Measurements from ENCODE around the gene DCAF11. TPM values are rescaled to one million over a fixed set of nuclear protein-coding genes. Genes with fewer than 3 reads are reported as not detected.

The DCAF11 gene
- total RNA-seq, 1 donor from 2014 or later: 85.6 TPM

DNA sequence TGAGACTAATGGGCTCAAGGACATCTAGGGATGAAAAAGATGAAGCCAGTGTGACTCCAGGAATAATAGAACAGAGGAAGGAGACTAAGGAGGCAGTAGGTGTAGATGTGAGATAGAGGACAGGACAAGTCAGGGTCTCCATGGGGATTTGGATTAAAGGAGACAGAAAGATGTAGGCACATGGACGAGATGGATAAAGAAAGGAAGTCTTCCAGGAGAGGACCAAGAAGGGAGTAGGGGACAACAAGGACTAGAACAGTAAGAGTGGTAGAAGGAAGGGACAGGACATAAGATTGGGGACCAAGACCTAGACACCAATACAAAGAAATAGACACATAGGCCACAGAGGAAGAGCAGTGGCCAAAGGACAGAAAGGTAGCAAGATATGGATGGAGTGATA lies 27.6 kb upstream of the DCAF11 start:
- peaks cover 0 to under 1% (median 0%) of the 10 kb centered on the region in 3 donors for H3K27me3 ChIP-seq (ENCODE audit: control insufficient read depth in 3 of 3, insufficient read depth in 3 of 3, low read length in 3 of 3)
- peaks cover 2 to 4% (median 3%) of the 10 kb centered on the region in 3 donors for H3K4me1 ChIP-seq (ENCODE audit: control insufficient read depth in 3 of 3, insufficient read depth in 3 of 3, low read length in 3 of 3)
- H3K27ac ChIP-seq (ENCODE audit: low read depth, low read length): no peak overlapping the region
- H3K9me3 ChIP-seq (ENCODE audit: control insufficient read depth in 3 of 3, low read length in 3 of 3): no peaks in the 10 kb centered on the region
- no peak overlapping the region for H3K9ac ChIP-seq (ENCODE audit: low read depth in 1 of 3, low read length in 3 of 3)
- no peaks in the 10 kb centered on the region for H3K36me3 ChIP-seq (ENCODE audit: control insufficient read depth in 3 of 3, insufficient read depth in 3 of 3, low read length in 3 of 3)
- no peak overlapping the region for H3K4me3 ChIP-seq (ENCODE audit: low read length in 3 of 3)

DNA sequence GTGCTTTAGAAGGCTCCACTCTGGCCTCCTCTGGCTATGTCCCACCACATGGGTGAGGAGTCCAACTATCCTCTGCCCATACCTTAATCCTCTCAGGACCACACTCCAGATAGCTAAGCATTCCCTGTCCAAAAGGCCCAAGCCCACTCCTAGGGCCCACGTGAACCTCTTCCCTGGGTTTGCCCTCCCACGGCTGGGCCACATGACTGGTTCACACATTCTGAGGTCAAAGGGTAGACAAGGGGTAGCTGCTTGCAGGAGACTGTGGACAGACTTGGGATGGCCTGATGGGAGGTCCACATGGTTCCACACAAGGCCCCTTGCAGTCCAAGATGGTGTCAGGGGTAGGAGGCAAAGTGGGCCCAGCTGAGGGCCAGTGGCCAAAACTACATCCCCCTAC lies 26.5 kb upstream of the DCAF11 start:
- Histone ChIP-seq H3K9ac (ENCODE audit: low read depth in 1 of 3, low read length in 3 of 3) (no peak overlapping the region), H3K9me3 (ENCODE audit: control insufficient read depth in 3 of 3, low read length in 3 of 3) (no peaks in the 10 kb centered on the region), H3K27me3 (ENCODE audit: control insufficient read depth in 3 of 3, insufficient read depth in 3 of 3, low read length in 3 of 3) (no peaks in the 10 kb centered on the region), H3K4me1 (ENCODE audit: control insufficient read depth in 3 of 3, insufficient read depth in 3 of 3, low read length in 3 of 3) (peaks cover 8 to 12% (median 10%) of the 10 kb centered on the region in 3 donors), H3K4me3 (ENCODE audit: low read length in 3 of 3) (no peak overlapping the region), H3K36me3 (ENCODE audit: control insufficient read depth in 3 of 3, insufficient read depth in 3 of 3, low read length in 3 of 3) (no peaks in the 10 kb centered on the region), H3K27ac (ENCODE audit: low read depth, low read length) (no peak overlapping the region)

DNA sequence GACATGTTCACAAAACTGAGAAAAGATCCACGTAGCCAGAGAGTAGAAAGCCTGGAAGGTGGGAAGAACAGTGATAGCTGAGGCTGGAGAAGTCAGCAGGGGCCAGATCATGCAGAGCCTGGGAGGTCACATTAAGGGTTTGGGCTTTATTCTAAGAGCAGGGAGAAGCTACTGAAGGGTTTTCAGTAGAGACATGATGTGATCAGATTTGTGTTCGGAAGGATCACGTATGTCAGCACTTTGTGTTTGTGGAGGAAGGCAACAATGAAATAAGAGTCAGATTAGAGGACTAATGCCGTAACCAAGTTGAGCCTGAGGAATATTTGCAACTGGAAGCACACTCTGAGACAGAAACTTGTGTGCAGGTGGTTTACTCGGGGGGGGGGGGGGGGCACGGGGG lies 24.7 kb upstream of the DCAF11 start:
- Histone ChIP-seq H3K9ac (ENCODE audit: low read depth in 1 of 3, low read length in 3 of 3) (no peak overlapping the region), H3K9me3 (ENCODE audit: control insufficient read depth in 3 of 3, low read length in 3 of 3) (no peaks in the 10 kb centered on the region), H3K36me3 (ENCODE audit: control insufficient read depth in 3 of 3, insufficient read depth in 3 of 3, low read length in 3 of 3) (no peaks in the 10 kb centered on the region), H3K27me3 (ENCODE audit: control insufficient read depth in 3 of 3, insufficient read depth in 3 of 3, low read length in 3 of 3) (no peaks in the 10 kb centered on the region), H3K4me3 (ENCODE audit: low read length in 3 of 3) (no peak overlapping the region), H3K4me1 (ENCODE audit: control insufficient read depth in 3 of 3, insufficient read depth in 3 of 3, low read length in 3 of 3) (peaks cover 19 to 25% (median 22%) of the 10 kb centered on the region in 3 donors), H3K27ac (ENCODE audit: low read depth, low read length) (no peak overlapping the region)

DNA sequence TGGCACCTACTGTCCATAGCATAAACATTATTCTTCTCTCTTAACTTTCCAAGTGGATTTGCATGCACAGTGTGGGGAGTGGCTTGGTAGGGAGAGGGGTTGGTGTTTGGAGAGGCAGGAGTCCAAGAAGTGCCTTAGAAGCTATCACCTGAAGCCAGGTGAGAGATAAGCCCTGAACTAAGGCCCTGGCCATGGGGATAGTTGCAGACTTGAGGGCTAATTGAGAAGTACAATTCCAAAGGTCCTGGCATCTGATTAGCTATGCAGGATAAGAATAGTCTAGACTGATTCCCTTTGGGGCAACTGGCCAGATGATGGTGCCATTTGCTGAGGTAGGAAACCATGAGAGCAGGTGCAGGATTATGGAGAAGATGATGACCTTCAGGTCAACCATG lies 22.5 kb upstream of the DCAF11 start:
- Histone ChIP-seq H3K4me3 (ENCODE audit: low read length in 3 of 3) (peak overlapping the region in 1 of 3 donors; percentile 35), H3K9me3 (ENCODE audit: control insufficient read depth in 3 of 3, low read length in 3 of 3) (no peaks in the 10 kb centered on the region), H3K4me1 (ENCODE audit: control insufficient read depth in 3 of 3, insufficient read depth in 3 of 3, low read length in 3 of 3) (peaks cover 23 to 31% (median 31%) of the 10 kb centered on the region in 3 donors), H3K27me3 (ENCODE audit: control insufficient read depth in 3 of 3, insufficient read depth in 3 of 3, low read length in 3 of 3) (no peaks in the 10 kb centered on the region), H3K27ac (ENCODE audit: low read depth, low read length) (no peak overlapping the region), H3K9ac (ENCODE audit: low read depth in 1 of 3, low read length in 3 of 3) (peak overlapping the region in 1 of 3 donors; percentile 3), H3K36me3 (ENCODE audit: control insufficient read depth in 3 of 3, insufficient read depth in 3 of 3, low read length in 3 of 3) (no peaks in the 10 kb centered on the region)

- Histone ChIP-seq H3K4me3 (ENCODE audit: low read length in 3 of 3) (no peak overlapping the region), H3K27me3 (ENCODE audit: control insufficient read depth in 3 of 3, insufficient read depth in 3 of 3, low read length in 3 of 3) (no peaks in the 10 kb centered on the region), H3K27ac (ENCODE audit: low read depth, low read length) (no peak overlapping the region), H3K36me3 (ENCODE audit: control insufficient read depth in 3 of 3, insufficient read depth in 3 of 3, low read length in 3 of 3) (no peaks in the 10 kb centered on the region), H3K4me1 (ENCODE audit: control insufficient read depth in 3 of 3, insufficient read depth in 3 of 3, low read length in 3 of 3) (peaks cover 23 to 31% (median 31%) of the 10 kb centered on the region in 3 donors), H3K9me3 (ENCODE audit: control insufficient read depth in 3 of 3, low read length in 3 of 3) (no peaks in the 10 kb centered on the region), H3K9ac (ENCODE audit: low read depth in 1 of 3, low read length in 3 of 3) (no peak overlapping the region)
Observed at GRCh38 chr14:24092505-24093206, 21.9 kb upstream of the DCAF11 start.

DNA sequence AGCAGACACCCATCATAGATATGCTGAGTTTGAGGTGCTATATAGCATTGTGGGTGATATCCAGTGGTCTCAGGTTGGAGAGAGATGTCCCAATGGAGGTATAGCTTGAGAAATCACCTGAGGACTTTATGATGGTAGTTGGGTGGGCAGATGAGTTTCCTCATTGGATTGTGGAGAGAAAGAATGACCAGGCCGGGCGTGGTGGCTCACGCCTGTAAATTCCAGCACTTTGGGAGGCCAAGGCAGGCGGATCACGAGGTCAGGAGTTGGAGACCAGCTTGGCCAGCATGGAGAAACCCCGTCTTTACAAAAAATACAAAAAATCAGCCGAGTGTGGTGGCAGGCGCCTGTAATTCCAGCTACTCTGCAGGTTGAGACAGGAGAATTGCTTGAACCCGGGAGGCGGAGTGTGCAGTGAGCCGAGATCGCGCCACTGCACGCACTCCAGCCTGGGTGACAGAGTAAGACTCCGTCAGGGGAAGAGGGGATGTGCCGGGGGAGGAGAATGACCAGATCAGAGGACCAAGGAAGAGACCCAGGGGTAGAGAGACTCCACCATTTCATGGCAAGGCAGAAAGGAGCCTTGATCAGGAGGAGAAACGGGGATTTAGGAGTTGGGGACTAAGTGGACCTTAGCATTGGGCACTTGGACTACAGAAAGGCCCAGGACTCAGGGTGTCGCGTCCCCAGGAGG lies 21.2 kb upstream of the DCAF11 start:
- Histone ChIP-seq H3K9me3 (ENCODE audit: control insufficient read depth in 3 of 3, low read length in 3 of 3) (no peaks in the 10 kb centered on the region), H3K27me3 (ENCODE audit: control insufficient read depth in 3 of 3, insufficient read depth in 3 of 3, low read length in 3 of 3) (no peaks in the 10 kb centered on the region), H3K36me3 (ENCODE audit: control insufficient read depth in 3 of 3, insufficient read depth in 3 of 3, low read length in 3 of 3) (no peaks in the 10 kb centered on the region), H3K4me1 (ENCODE audit: control insufficient read depth in 3 of 3, insufficient read depth in 3 of 3, low read length in 3 of 3) (peaks cover 23 to 31% (median 31%) of the 10 kb centered on the region in 3 donors), H3K27ac (ENCODE audit: low read depth, low read length) (peak overlapping the region; percentile 74), H3K4me3 (ENCODE audit: low read length in 3 of 3) (peak overlapping the region; percentile 62 to 80 (median 79)), H3K9ac (ENCODE audit: low read depth in 1 of 3, low read length in 3 of 3) (peak overlapping the region; percentile 57 to 85 (median 83))

DNA sequence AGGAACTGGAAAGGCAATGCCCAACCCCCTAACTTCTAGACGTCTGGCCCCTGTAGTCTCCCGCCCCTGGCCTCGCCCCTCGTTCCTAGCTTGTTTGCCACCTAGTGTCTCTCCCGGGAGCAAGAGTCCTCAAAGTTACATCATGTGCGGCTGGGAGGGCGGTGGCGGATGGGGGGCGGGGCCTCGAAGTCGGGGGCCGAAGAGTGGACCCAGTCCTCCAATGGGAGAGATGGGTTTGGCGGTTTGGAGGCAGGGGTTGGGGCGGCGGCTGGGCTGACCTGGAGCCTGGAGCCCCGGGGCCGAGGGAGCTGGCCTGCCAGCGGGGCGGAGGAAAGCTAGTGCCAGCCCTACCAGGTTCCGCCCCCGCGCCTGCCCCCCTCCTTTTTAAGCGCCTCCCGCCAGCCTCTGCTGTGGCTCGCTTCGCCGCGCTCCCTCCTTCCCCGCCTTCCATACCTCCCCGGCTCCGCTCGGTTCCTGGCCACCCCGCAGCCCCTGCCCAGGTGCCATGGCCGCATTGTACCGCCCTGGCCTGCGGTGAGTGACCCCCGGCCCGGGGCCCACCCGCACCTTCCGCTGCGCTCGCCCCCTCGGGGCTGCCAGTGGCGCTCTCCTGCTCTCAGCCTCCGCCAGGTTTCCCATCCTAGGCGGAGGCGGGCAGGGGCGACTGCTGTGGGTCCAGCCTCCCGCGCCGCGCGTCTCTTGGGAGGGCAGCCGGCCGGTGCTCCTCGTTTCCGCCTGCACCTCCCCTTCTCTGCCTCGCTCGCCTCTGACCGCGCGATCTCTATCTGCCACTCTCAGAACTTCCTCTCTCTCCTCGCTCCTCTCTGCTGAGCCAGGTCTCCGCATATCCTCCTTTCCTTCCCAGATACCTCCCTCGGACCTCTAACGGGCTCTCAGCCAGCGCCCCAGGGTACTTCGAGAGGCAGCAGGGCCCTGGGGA lies 20.4 kb upstream of the DCAF11 start, which contains the start of gene PCK2:
PCK2 (plus strand) TSS at position 411 of the 940 bp plus-strand sequence; CDS start at position 506, 95 bp downstream.
- Histone ChIP-seq H3K9ac (ENCODE audit: low read depth in 1 of 3, low read length in 3 of 3) (peak within 1 kb of the TSS; percentile 79 to 85 (median 83)), H3K4me1 (ENCODE audit: control insufficient read depth in 3 of 3, insufficient read depth in 3 of 3, low read length in 3 of 3) (peaks cover 23 to 36% (median 31%) of the 10 kb centered on the region in 3 donors), H3K36me3 (ENCODE audit: control insufficient read depth in 3 of 3, insufficient read depth in 3 of 3, low read length in 3 of 3) (no peaks in the 10 kb centered on the region), H3K4me3 (ENCODE audit: low read length in 3 of 3) (peak within 1 kb of the TSS; percentile 76 to 80 (median 79)), H3K27ac (ENCODE audit: low read depth, low read length) (peak within 1 kb of the TSS; percentile 74), H3K27me3 (ENCODE audit: control insufficient read depth in 3 of 3, insufficient read depth in 3 of 3, low read length in 3 of 3) (no peaks in the 10 kb centered on the region), H3K9me3 (ENCODE audit: control insufficient read depth in 3 of 3, low read length in 3 of 3) (no peaks in the 10 kb centered on the region)

DNA sequence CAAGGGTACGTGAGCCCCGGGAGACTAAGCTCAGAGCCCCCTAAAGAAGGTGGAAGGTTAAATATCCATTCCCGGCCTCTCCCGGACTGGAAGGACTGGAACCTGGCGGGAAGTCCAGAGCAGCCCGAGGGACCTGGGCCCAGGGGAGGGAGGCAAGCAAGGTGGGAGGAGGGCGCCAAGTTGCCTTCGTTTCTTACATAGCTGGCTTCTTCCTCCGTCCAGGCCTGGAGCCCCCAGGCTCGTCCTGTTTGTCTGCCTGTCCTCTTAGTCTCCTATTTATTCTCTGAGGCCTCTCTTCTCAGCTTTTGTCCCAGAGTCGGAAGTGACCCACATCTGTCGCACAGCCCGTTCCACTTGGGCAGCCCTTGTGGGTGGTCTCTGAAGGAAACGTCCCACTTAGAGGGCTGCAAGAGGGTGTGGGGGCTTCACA lies 19.7 kb upstream of the DCAF11 start:
- H3K4me1 ChIP-seq (ENCODE audit: control insufficient read depth in 3 of 3, insufficient read depth in 3 of 3, low read length in 3 of 3): peaks cover 23 to 36% (median 33%) of the 10 kb centered on the region in 3 donors
- no peaks in the 10 kb centered on the region for H3K9me3 ChIP-seq (ENCODE audit: control insufficient read depth in 3 of 3, low read length in 3 of 3)
- H3K4me3 ChIP-seq (ENCODE audit: low read length in 3 of 3): peak overlapping the region; percentile 76 to 80 (median 79)
- no peaks in the 10 kb centered on the region for H3K36me3 ChIP-seq (ENCODE audit: control insufficient read depth in 3 of 3, insufficient read depth in 3 of 3, low read length in 3 of 3)
- peak overlapping the region; percentile 79 to 85 (median 83) for H3K9ac ChIP-seq (ENCODE audit: low read depth in 1 of 3, low read length in 3 of 3)
- H3K27ac ChIP-seq (ENCODE audit: low read depth, low read length): peak overlapping the region; percentile 74
- no peaks in the 10 kb centered on the region for H3K27me3 ChIP-seq (ENCODE audit: control insufficient read depth in 3 of 3, insufficient read depth in 3 of 3, low read length in 3 of 3)

GRCh38 chr14:24095271-24096068 lies 19.1 kb upstream of the DCAF11 start:
- Histone ChIP-seq H3K4me1 (ENCODE audit: control insufficient read depth in 3 of 3, insufficient read depth in 3 of 3, low read length in 3 of 3) (peaks cover 23 to 36% (median 33%) of the 10 kb centered on the region in 3 donors), H3K36me3 (ENCODE audit: control insufficient read depth in 3 of 3, insufficient read depth in 3 of 3, low read length in 3 of 3) (no peaks in the 10 kb centered on the region), H3K9me3 (ENCODE audit: control insufficient read depth in 3 of 3, low read length in 3 of 3) (no peaks in the 10 kb centered on the region), H3K9ac (ENCODE audit: low read depth in 1 of 3, low read length in 3 of 3) (peak overlapping the region; percentile 79 to 85 (median 83)), H3K27me3 (ENCODE audit: control insufficient read depth in 3 of 3, insufficient read depth in 3 of 3, low read length in 3 of 3) (no peaks in the 10 kb centered on the region), H3K27ac (ENCODE audit: low read depth, low read length) (peak overlapping the region; percentile 74), H3K4me3 (ENCODE audit: low read length in 3 of 3) (peak overlapping the region; percentile 76 to 80 (median 79))

Data from skeletal muscle tissue (tissue), 4 donors.